Fibroblast of pulmonary artery (primary cell): ENCODE measurements around the gene C3orf20.

Source experiments
- DNase-seq: peaks from one replicate; pipeline ENCODE4 v3.0.0-alpha.2; 2010; ENCODE audit warnings: low read depth
- H3K4me3 ChIP-seq: replicated peaks from 2 replicates; pipeline ENCODE4 v1.5.1; 2011; ENCODE audit warnings: low read depth, mild to moderate bottlenecking, control low read depth, low read length, moderate library complexity
- CTCF ChIP-seq: IDR thresholded peaks from 2 replicates; pipeline ENCODE4 v1.5.1; 2011; ENCODE audit warnings: mild to moderate bottlenecking, control low read depth, low read length, inconsistent platforms; ENCODE audit errors: missing control alignments

The C3orf20 gene

GRCh38 chr3:14818804-14819500, 144.0 kb downstream of the C3orf20 start, which contains the start of gene FGD5:
FGD5 (plus strand) TSS chr3:14818962; CDS start chr3:14819072, 110 bp downstream.
- no peak for TF ChIP-seq CTCF
- DNase-seq, result no peak
- no peak within 1 kb of the TSS for H3K4me3 ChIP-seq

- no peak overlapping the region for H3K4me3 ChIP-seq
- no peak for TF ChIP-seq CTCF
- DNase-seq, result no peak
These were observed 144.7 kb downstream of the C3orf20 start for GRCh38 chr3:14819671-14820070.

- no peak for DNase-seq
- no peak overlapping the region for H3K4me3 ChIP-seq
These were observed 145.2 kb downstream of the C3orf20 start for GRCh38 chr3:14820156-14820555.

GRCh38 chr3:14821151-14821550, 146.2 kb downstream of the C3orf20 start:
- TF ChIP-seq CTCF, result no peak
- no peak for DNase-seq
- H3K4me3 ChIP-seq, result no peak overlapping the region

More at GRCh38 chr3:14820156-14820555, 145.2 kb downstream of the C3orf20 start:
- TF ChIP-seq CTCF, result no peak

GRCh38 chr3:14822134-14822533, 147.2 kb downstream of the C3orf20 start:
- DNase-seq, result no peak
- no peak overlapping the region for H3K4me3 ChIP-seq
- TF ChIP-seq CTCF, result no peak
